SU-DHL-6 (cell line): ENCODE results near the gene OXER1.

Experiments
- EZH2phosphoT487 ChIP-seq: fragments of 200-600 bp; sonication (generic), shearing (Covaris generic); conservative IDR thresholded peaks from 2 replicates; pipeline ENCODE4 v1.6.1; 2018; ENCODE audit warnings: mild to moderate bottlenecking, antibody characterized with exemption, low read length, moderate library complexity, mixed read lengths
- TF ChIP-seq, protein P1 (sequence below): fragments of 200-600 bp; sonication (generic); IDR thresholded peaks from one replicate; pipeline ENCODE4 v1.5.1; 2017; ENCODE audit warnings: antibody characterized with exemption, mild to moderate bottlenecking, low read length, moderate library complexity; ENCODE audit not compliant: insufficient read depth, poor library complexity, severe bottlenecking

DNA sequence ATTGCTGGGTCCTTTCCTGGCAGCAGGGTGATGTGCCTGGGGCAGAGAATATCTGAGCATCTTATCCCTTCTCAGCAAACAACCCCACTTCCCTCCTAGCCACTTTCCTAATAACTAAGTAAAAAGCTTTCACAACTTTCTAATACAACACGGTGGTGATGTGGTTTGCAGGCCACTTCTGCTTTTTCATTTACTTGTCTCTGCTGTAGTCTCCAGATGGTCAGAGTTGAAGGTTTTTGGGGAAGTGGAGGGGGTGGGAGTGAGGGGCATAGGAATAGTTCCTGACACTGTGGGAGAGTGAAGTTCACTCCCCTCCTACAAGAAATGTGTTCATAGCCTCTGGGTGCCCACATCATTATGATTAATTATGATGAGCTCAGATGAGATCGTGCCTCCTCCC is 11.6 kb downstream of the OXER1 start:
- TF ChIP-seq, protein P1, sequence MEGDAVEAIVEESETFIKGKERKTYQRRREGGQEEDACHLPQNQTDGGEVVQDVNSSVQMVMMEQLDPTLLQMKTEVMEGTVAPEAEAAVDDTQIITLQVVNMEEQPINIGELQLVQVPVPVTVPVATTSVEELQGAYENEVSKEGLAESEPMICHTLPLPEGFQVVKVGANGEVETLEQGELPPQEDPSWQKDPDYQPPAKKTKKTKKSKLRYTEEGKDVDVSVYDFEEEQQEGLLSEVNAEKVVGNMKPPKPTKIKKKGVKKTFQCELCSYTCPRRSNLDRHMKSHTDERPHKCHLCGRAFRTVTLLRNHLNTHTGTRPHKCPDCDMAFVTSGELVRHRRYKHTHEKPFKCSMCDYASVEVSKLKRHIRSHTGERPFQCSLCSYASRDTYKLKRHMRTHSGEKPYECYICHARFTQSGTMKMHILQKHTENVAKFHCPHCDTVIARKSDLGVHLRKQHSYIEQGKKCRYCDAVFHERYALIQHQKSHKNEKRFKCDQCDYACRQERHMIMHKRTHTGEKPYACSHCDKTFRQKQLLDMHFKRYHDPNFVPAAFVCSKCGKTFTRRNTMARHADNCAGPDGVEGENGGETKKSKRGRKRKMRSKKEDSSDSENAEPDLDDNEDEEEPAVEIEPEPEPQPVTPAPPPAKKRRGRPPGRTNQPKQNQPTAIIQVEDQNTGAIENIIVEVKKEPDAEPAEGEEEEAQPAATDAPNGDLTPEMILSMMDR = no peak
- TF ChIP-seq EZH2phosphoT487 = no peak
